GM19463 (cell line): ENCODE data around the gene ADCYAP1R1.

Experiments
- ATAC-seq: cut with Tn5 transposase; IDR thresholded peaks from one replicate; pipeline ENCODE4 v1.9.1; 2021; ENCODE audit warnings: mild to moderate bottlenecking, moderate library complexity; ENCODE audit not compliant: unreplicated experiment

The ADCYAP1R1 gene

GRCh38 chr7:31104361-31105255 is 52.5 kb downstream of the ADCYAP1R1 start:
- ATAC-seq = no peak

- no peak for ATAC-seq
Measured at GRCh38 chr7:31105256-31105950, 53.3 kb downstream of the ADCYAP1R1 start.

- no peak for ATAC-seq
Measured at GRCh38 chr7:31106303-31107105, 54.4 kb downstream of the ADCYAP1R1 start.

- ATAC-seq = no peak
Measured at GRCh38 chr7:31107106-31108090, 55.3 kb downstream of the ADCYAP1R1 start.

DNA sequence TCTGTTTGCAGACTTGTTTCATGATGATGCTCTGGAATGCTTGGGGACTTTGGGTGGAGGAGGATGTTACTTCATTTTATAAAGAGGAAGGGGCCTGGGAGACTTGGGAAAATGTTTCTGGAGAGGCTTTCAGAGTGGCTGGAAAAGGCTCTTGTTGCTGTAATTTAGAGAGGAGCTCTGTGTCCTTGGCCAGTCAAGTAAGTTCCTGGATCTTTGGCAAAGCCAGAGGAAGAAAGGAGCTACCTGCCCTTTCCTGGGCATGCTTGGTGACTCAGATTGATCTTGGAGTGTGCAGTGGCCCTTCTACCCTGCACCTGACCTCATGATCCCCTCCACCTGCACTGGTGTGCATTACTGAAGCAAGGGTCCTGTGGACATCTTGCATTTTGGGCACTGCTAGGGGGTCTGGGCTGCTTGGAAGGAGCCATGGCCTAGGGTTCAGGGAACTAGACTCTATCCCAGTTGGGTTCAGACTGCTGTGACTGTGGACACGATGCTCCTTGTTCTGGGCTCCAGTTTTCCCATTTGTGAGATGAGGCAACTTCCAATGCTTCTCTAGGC is 56.1 kb downstream of the ADCYAP1R1 start:
- ATAC-seq = no peak

DNA sequence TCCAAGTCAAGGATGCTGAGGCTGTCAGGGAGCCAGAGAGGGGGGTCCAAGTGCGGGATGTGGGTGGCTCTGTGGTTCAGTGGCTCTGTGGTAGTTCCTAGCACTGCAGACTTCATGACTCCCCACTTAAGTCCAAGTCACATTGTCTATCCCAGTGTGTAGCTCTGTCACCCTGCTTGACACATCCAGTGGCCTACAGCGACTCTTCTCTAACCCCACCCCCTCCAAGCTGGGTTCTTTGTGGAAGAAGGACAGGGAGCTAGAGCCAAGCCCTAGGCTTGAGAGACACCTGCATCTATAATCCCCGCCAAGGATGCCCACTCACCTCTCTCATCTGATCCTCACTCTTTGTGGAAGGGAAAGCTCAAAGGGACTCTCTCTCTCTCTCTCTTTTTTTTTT is 57.6 kb downstream of the ADCYAP1R1 start:
- no peak for ATAC-seq

DNA sequence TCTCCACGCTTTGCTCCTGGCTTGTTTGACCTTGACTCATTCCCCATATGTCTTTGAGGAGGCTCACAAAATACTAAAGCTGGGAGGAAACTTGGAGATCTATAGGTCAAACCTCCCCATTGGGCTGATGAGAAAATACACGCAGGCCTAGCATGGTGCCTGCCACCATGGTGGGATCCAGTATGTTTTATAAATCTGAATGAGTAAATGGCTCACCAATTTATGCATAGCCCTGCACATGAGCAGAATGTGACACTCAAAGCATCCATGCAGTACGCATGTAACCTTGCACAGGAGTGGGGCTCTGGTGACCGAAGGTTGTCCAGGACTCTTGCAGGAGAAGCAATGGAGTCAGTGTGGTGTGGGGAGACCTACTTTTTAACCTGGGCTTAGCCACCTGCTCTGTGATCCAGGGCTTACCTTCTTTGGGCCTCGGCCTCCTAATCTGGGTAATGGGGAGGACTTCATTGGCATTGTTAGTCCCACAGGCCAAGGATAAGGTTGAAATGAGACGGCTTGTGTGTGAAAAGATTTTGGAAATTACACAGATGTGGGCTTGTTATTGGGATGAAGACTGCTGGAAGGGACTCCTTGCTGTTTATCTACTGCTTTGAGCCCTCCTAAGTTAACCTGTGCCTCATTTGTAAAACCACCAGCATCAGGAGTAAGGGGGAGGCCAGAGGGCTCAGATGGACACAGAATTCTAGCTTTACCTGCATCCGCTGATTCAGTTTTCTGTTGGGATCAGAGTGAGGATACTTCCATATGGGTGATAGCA is 58.4 kb downstream of the ADCYAP1R1 start:
- ATAC-seq = no peak

GRCh38 chr7:31111109-31111451 is 59.0 kb downstream of the ADCYAP1R1 start:
- ATAC-seq = no peak

- ATAC-seq = no peak
Measured at GRCh38 chr7:31113660-31114059, 61.6 kb downstream of the ADCYAP1R1 start.

GRCh38 chr7:31114593-31115343 is 62.7 kb downstream of the ADCYAP1R1 start:
- ATAC-seq = no peak

- ATAC-seq = no peak
Measured at GRCh38 chr7:31116615-31117014, 64.5 kb downstream of the ADCYAP1R1 start.

GRCh38 chr7:31119249-31119648 is 67.1 kb downstream of the ADCYAP1R1 start:
- ATAC-seq = no peak

GRCh38 chr7:31120800-31121513 is 68.8 kb downstream of the ADCYAP1R1 start:
- no peak for ATAC-seq

- ATAC-seq = no peak
Measured at GRCh38 chr7:31121601-31122000, 69.5 kb downstream of the ADCYAP1R1 start.

GRCh38 chr7:31122649-31123058 is 70.5 kb downstream of the ADCYAP1R1 start:
- ATAC-seq = no peak

GRCh38 chr7:31123321-31123720 is 71.2 kb downstream of the ADCYAP1R1 start:
- ATAC-seq = no peak

DNA sequence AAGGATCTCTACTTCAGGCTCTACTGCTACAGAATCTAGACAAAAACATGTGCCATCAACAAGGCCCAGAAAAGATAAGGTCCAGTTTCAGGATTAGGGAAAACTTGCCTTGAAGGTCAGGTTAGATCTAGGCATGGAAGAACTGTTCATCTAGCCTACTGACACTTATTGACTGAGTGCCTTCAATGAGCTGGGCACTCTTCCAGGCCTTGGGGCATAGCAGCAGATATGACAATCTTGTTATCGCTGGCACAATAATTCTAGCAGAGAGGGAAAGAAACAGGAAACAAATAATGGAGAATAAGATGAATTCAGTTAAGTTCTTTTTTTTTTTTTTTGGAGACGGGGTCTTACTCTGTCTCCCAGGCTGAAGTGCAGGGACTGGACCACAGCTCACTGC is 71.6 kb downstream of the ADCYAP1R1 start:
- ATAC-seq = no peak

GRCh38 chr7:31125171-31125570 is 73.1 kb downstream of the ADCYAP1R1 start:
- ATAC-seq = no peak
